GM12878 (cell line): ENCODE measurements around the gene CD3D. TPM values are rescaled to one million over a fixed set of nuclear protein-coding genes. Genes with fewer than 3 reads are reported as not detected.

Source experiments
- ATAC-seq: fragments of 200-7000 bp; cut with Tn5 transposase; 3 replicates; pipeline ENCODE4 v1.9.1; 2020; ENCODE audit warnings: mild to moderate bottlenecking, moderate library complexity
- BruUV-seq: library from RNA; stranded (reverse); fragments of 400-500 nt; replicated peaks from 2 replicates; lab custom pipeline; 2021; lab: Mats Ljungman, UMichigan
- CTCF ChIA-PET: fragments of 300-600 bp; sonication (Branson Sonifier 250); formaldehyde crosslinking; extraction: SDS; loops from one replicate; lab custom pipeline; 2021; ENCODE audit warnings: inconsistent platforms; lab: Yijun Ruan, JAX
- POLR2A ChIA-PET: fragments of 350-600 bp; formaldehyde crosslinking; extraction: SDS; loops from one replicate; lab custom pipeline; 2021; ENCODE audit warnings: inconsistent platforms; lab: Charles Lee
- RAD21 ChIA-PET: fragments of 300-600 bp; sonication (Branson Sonifier 250); formaldehyde crosslinking; loops from one replicate; lab custom pipeline; 2023; ENCODE audit warnings: antibody characterized with exemption; ENCODE audit not compliant: unreplicated experiment; lab: Charles Lee
- SMC1A ChIA-PET: fragments of 300-600 bp; sonication (Branson Sonifier 250); formaldehyde crosslinking; loops from one replicate; lab custom pipeline; 2023; ENCODE audit not compliant: unreplicated experiment, uncharacterized antibody; lab: Charles Lee
- DNase-seq: peaks from one replicate; pipeline ENCODE4 v3.0.0-alpha.2; 2011; ENCODE audit warnings: low read depth, low spot score
- FAIRE-seq: peaks from 3 replicates; lab custom pipeline; 2011; peaks lifted over from hg19 to GRCh38; lab: Jason Lieb, UNC
- H2AFZ ChIP-seq: 2 replicates; pipeline ENCODE4 v1.6.0; 2011; ENCODE audit warnings: low read depth, low read length, control low read depth; ENCODE audit not compliant: control insufficient read depth
- H3K27ac ChIP-seq: 2 replicates; pipeline ENCODE4 v1.5.1; 2011; ENCODE audit warnings: control low read depth; ENCODE audit not compliant: control insufficient read depth, insufficient read depth
- H3K27me3 ChIP-seq, 2 experiments: replicated peaks in 1 of 2; 2 replicates each; pipeline versions ENCODE4 v1.6.0 to v1.6.1; 2011; ENCODE audit warnings: low read length in 1 of 2; ENCODE audit not compliant: control insufficient read depth in 2 of 2, insufficient read depth in 2 of 2
- H3K36me3 ChIP-seq, 2 experiments: 2 replicates each; pipeline ENCODE4 v1.5.1; 2011; ENCODE audit warnings: low read length in 1 of 2; ENCODE audit not compliant: control insufficient read depth in 2 of 2, insufficient read depth in 2 of 2
- H3K4me1 ChIP-seq: 2 replicates; pipeline ENCODE4 v1.6.1; 2011; ENCODE audit warnings: mild to moderate bottlenecking, low read length, moderate library complexity, mixed read lengths; ENCODE audit not compliant: control insufficient read depth, insufficient read depth
- H3K4me2 ChIP-seq: 2 replicates; pipeline ENCODE4 v1.6.0; 2011; ENCODE audit warnings: control low read depth; ENCODE audit not compliant: control insufficient read depth, insufficient read depth
- H3K4me3 ChIP-seq: fragments of 200-600 bp; sonication (generic); 2 replicates; pipeline ENCODE4 v1.5.1; 2016
- H3K79me2 ChIP-seq: 2 replicates; pipeline ENCODE4 v1.6.0; 2011; ENCODE audit warnings: low read length; ENCODE audit not compliant: control insufficient read depth, insufficient read depth
- H3K9ac ChIP-seq: 2 replicates; pipeline ENCODE4 v1.8.0; 2011; ENCODE audit warnings: low read length, control low read depth, mixed read lengths; ENCODE audit not compliant: control insufficient read depth, insufficient read depth
- H3K9me3 ChIP-seq: replicated peaks from 3 replicates; pipeline ENCODE4 v1.5.1; 2011; ENCODE audit warnings: mild to moderate bottlenecking, low read length; ENCODE audit not compliant: control insufficient read depth, insufficient read depth
- H4K20me1 ChIP-seq: 2 replicates; pipeline ENCODE4 v1.6.0; 2011; ENCODE audit not compliant: control insufficient read depth, insufficient read depth
- BCL11A ChIP-seq: IDR thresholded peaks from 2 replicates; pipeline ENCODE4 v1.6.1; 2011; ENCODE audit warnings: low read depth, low read length
- GATAD2B ChIP-seq: fragments of 450-650 bp; conservative IDR thresholded peaks from 2 replicates; pipeline ENCODE4 v1.6.1; 2017; ENCODE audit warnings: low read depth, mild to moderate bottlenecking, moderate library complexity
- POLR2A ChIP-seq: IDR thresholded peaks from 2 replicates; pipeline ENCODE4 v1.6.1; 2011; ENCODE audit warnings: low read depth, mild to moderate bottlenecking, low read length
- ZBED1 ChIP-seq: IDR thresholded peaks from 2 replicates; pipeline ENCODE4 v1.6.1; 2016; ENCODE audit warnings: borderline replicate concordance
- WGBS: methylation state at CpG from one replicate; pipeline ENCODE4 v1.1.6; 2016; ENCODE audit warnings: low lambda C conversion rate; ENCODE audit not compliant: insufficient replicate concordance, insufficient coverage; ENCODE audit errors: missing lambda C conversion rate; 5-methylcytosine and 5-hydroxymethylcytosine counted together
- in situ Hi-C: fragments of 300-500 bp; cut with MboI; formaldehyde crosslinking; loops from 9 replicates; pipeline ENCODE4 v1.14.3; 2018; ENCODE audit warnings: mixed read lengths
- intact Hi-C: fragments of 100-400 bp; cut with micrococcal nuclease; formaldehyde crosslinking; loops from one replicate; pipeline ENCODE4 v1.14.2; 2022; ENCODE audit not compliant: unreplicated experiment
- polyA plus RNA-seq, 11 experiments: library from polyadenylated mRNA; depleted of rRNA in 4 of 11; unstranded in 6 of 11; stranded (reverse) in 5 of 11; fragments of >200 nt; fragmentation: Nextera tagmentation in 4 of 11; fragmentation: Illumina TruSeq in 1 of 11; extraction: Ambion mirVana in 4 of 11; extraction: Trizol in 1 of 11; gene quantifications; 1 replicate in 1 of 11; 2 replicates in 10 of 11; pipeline versions ENCODE4 v1.2.1 to v1.2.3, GENCODE V29; 2011 to 2016; ENCODE audit warnings: inconsistent platforms in 2 of 11, missing spikeins in 2 of 11, low read depth in 1 of 11
- total RNA-seq, 4 experiments: library from RNA; depleted of rRNA in 3 of 4; stranded (reverse); fragments of >200 nt in 3 of 4; fragmentation: Illumina TruSeq in 1 of 4; extraction: Trizol in 1 of 4; gene quantifications; 2 replicates each; pipeline versions ENCODE4 v1.2.1 to v1.2.3, GENCODE V29; 2013 to 2021
- TF ChIP-seq, protein P1 (sequence below): IDR thresholded peaks from 2 replicates; pipeline ENCODE4 v1.6.1; 2011; ENCODE audit warnings: low read depth, mild to moderate bottlenecking, low read length, moderate library complexity, borderline replicate concordance; ENCODE audit errors: extremely low read depth

The CD3D gene
- total and polyA plus RNA-seq, 10 of the 15 experiments (the other 5 are each of a cell fraction or from before 2014, with no cell fraction given): 0.13 to 0.69 (median 0.29) TPM; not detected in 6

DNA sequence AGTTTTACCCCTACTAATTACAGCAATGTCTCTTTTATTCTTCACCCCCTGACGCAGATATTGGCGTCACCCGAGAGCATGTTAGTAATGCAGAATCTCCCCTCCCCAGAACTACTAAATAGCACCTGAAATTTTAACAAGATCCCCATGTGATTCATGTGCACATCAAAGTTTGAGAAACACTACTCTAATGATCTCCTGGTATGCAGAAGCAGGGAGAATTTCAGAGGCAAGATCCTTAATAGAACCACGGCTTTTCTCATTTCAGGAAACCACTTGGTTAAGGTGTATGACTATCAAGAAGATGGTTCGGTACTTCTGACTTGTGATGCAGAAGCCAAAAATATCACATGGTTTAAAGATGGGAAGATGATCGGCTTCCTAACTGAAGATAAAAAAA lies 7.0 kb upstream of the CD3D start (continued):
- TF ChIP-seq BCL11A: no peak
- TF ChIP-seq, protein P1, sequence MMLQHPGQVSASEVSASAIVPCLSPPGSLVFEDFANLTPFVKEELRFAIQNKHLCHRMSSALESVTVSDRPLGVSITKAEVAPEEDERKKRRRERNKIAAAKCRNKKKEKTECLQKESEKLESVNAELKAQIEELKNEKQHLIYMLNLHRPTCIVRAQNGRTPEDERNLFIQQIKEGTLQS: no peak
- TF ChIP-seq ZBED1: no peak

DNA sequence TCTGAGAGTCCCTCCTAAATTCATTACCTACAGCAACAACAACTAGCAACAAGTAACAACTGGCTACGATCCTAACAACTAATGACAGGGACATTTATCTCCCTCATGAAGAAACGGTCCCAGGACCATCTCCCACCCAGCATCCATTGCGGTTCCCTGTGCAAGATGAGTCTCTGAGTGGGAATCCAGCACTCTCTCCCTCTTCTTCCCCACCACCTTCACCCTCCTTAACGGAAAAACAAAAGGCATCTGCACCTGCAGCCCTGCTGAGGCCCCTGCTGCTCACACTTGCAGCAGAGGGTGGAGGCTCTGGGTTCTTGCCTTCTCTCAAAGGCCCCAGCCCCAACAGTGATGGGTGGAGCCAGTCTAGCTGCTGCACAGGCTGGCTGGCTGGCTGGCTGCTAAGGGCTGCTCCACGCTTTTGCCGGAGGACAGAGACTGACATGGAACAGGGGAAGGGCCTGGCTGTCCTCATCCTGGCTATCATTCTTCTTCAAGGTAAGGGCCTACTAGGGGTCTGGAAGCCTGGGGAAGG lies 1.5 kb upstream of the CD3D start, which contains the start of gene CD3G:
CD3G (plus strand) TSS at position 364 of the 535 bp plus-strand sequence; CDS start at position 444, 80 bp downstream.
- RAD21 ChIA-PET: no interaction called here
- SMC1A ChIA-PET: no interaction called here
- Histone ChIP-seq H4K20me1 (no peaks in the 10 kb centered on the region), H3K79me2 (no peaks in the 10 kb centered on the region), H2AFZ (no peak within 1 kb of the TSS), H3K36me3 (no peaks in the 10 kb centered on the region), H3K4me2 (no peak within 1 kb of the TSS), H3K4me3 (no peak within 1 kb of the TSS), H3K9ac (no peak within 1 kb of the TSS), H3K27ac (no peak within 1 kb of the TSS), H3K27me3 (peaks cover 0 to 4% of the 10 kb centered on the region in 2 experiments; a peak in 2 of 4 replicates), H3K9me3 (no peaks in the 10 kb centered on the region), H3K4me1 (no peaks in the 10 kb centered on the region)
- FAIRE-seq: no peak
- TF ChIP-seq POLR2A (peak; percentile 34; the same call in 1 of the 2 replicates), GATAD2B (no peak)
- DNase-seq: no peak
- ATAC-seq: no peak
- in situ Hi-C loops (no loop called here), intact Hi-C loops (no loop called here)
- WGBS: 44% methylated on average over 6 of the region's 6 CpGs
- POLR2A ChIA-PET: no interaction called here
- BruUV-seq: no TSS peak
- CTCF ChIA-PET: interaction anchor here (0.7 to 1.1 kb wide), 2 partner anchors 47 to 49 kb away, joined by 3 to 4 read pairs; no protein-coding TSS in a partner anchor
